K562 (cell line): Measurements from ENCODE around the gene ZNF165. TPM values are rescaled to one million over a fixed set of nuclear protein-coding genes. Genes with fewer than 3 reads are reported as not detected.
A peak's percentile ranks its signal among the peaks of the same experiment; 100 is the strongest.

ENCODE experiments used
- ATF1 ChIP-seq, 2 experiments: fragments of 450-650 bp in 1 of 2; IDR thresholded peaks; 2 replicates each; pipeline ENCODE4 v1.6.1; 2016; ENCODE audit warnings: missing compliant biosample characterization in 1 of 2, missing genetic modification characterization in 1 of 2
- CEBPG ChIP-seq, 3 experiments: fragments of 200-800 bp in 1 of 3; sonication (Bioruptor generic) in 1 of 3; sonication (generic) in 1 of 3; formaldehyde crosslinking in 1 of 3; IDR thresholded peaks in 2 of 3; conservative IDR thresholded peaks in 1 of 3; 2 replicates each; pipeline versions ENCODE4 v1.6.1 to v1.8.0; 2016 to 2022; ENCODE audit warnings: missing compliant biosample characterization in 2 of 3, missing genetic modification characterization in 2 of 3, mild to moderate bottlenecking in 1 of 3, missing genetic modification reagents in 1 of 3
- FOXJ3 ChIP-seq: sonication (generic); formaldehyde crosslinking; IDR thresholded peaks from 2 replicates; pipeline ENCODE4 v1.4.0; 2020; ENCODE audit warnings: mild to moderate bottlenecking, missing genetic modification reagents
- FOXK1 ChIP-seq: sonication (generic); formaldehyde crosslinking; IDR thresholded peaks from 2 replicates; pipeline ENCODE4 v1.8.0; 2022; ENCODE audit warnings: missing genetic modification reagents, mild to moderate bottlenecking, borderline replicate concordance
- GABPB1 ChIP-seq: sonication (generic); formaldehyde crosslinking; IDR thresholded peaks from 2 replicates; pipeline ENCODE4 v1.8.0; 2022; ENCODE audit warnings: mild to moderate bottlenecking, missing genetic modification reagents
- HDAC2 ChIP-seq: fragments of 450-650 bp; IDR thresholded peaks from 2 replicates; pipeline ENCODE4 v1.6.1; 2016; ENCODE audit warnings: mild to moderate bottlenecking
- HMG20B ChIP-seq: fragments of 250-450 bp; sonication (Bioruptor Pico); IDR thresholded peaks from 2 replicates; pipeline ENCODE4 v1.5.0; 2021; ENCODE audit warnings: mild to moderate bottlenecking
- KAT7 ChIP-seq: sonication (generic); formaldehyde crosslinking; IDR thresholded peaks from 2 replicates; pipeline ENCODE4 v1.8.0; 2022; ENCODE audit warnings: missing genetic modification reagents, mild to moderate bottlenecking, borderline replicate concordance
- MCM7 ChIP-seq, 2 experiments: fragments of 450-650 bp; IDR thresholded peaks; 2 replicates each; pipeline ENCODE4 v1.6.1; 2016 to 2018
- SPI1 ChIP-seq: IDR thresholded peaks from 2 replicates; pipeline ENCODE4 v1.6.1; 2011; ENCODE audit warnings: low read depth, low read length, control low read depth, borderline replicate concordance
- TEAD2 ChIP-seq: fragments of 450-650 bp; IDR thresholded peaks from 2 replicates; pipeline ENCODE4 v1.6.1; 2016; ENCODE audit warnings: missing genetic modification characterization, control low read depth, missing compliant biosample characterization
- ZBTB8A ChIP-seq: fragments of 450-650 bp; IDR thresholded peaks from 2 replicates; pipeline ENCODE4 v1.6.1; 2018; ENCODE audit warnings: mild to moderate bottlenecking, moderate library complexity; ENCODE audit not compliant: partially characterized antibody
- ZNF133 ChIP-seq: fragments of 250-450 bp; sonication (Bioruptor Pico); IDR thresholded peaks from 2 replicates; pipeline ENCODE4 v1.4.0; 2020; ENCODE audit warnings: mild to moderate bottlenecking
- ZNF212 ChIP-seq: fragments of 450-650 bp; formaldehyde crosslinking; IDR thresholded peaks from 2 replicates; pipeline ENCODE4 v1.4.0; 2020; ENCODE audit warnings: mild to moderate bottlenecking
- ZNF76 ChIP-seq: fragments of 250-450 bp; sonication (Bioruptor Pico); IDR thresholded peaks from 2 replicates; pipeline ENCODE4 v1.4.0; 2020; ENCODE audit warnings: mild to moderate bottlenecking, moderate library complexity, borderline replicate concordance
- polyA plus RNA-seq, 8 experiments: library from polyadenylated mRNA; depleted of rRNA in 4 of 8; stranded (reverse) in 5 of 8; unstranded in 3 of 8; fragments of >200 nt; fragmentation: Nextera tagmentation in 2 of 8; fragmentation: Illumina TruSeq in 1 of 8; extraction: Ambion mirVana in 2 of 8; extraction: Trizol in 1 of 8; gene quantifications; 2 replicates each; pipeline versions ENCODE4 v1.2.1 to v1.2.3, GENCODE V29; 2011 to 2014; ENCODE audit warnings: inconsistent platforms in 1 of 8, missing spikeins in 1 of 8
- total RNA-seq, 7 experiments: library from RNA; depleted of rRNA in 6 of 7; stranded (reverse); fragments of >200 nt in 6 of 7; fragmentation: Illumina TruSeq in 2 of 7; extraction: Trizol in 2 of 7; gene quantifications; 2 replicates each; pipeline versions ENCODE4 v1.2.1 to v1.2.3, GENCODE V29; 2011 to 2021; ENCODE audit warnings: low replicate concordance in 1 of 7
- TF ChIP-seq, protein P1 (sequence below): IDR thresholded peaks from 2 replicates; pipeline ENCODE4 v1.6.1; 2014; ENCODE audit warnings: antibody characterized with exemption
- TF ChIP-seq, protein P2 (sequence below): fragments of 450-650 bp; IDR thresholded peaks from 2 replicates; pipeline ENCODE4 v1.6.1; 2016; ENCODE audit warnings: borderline replicate concordance
- TF ChIP-seq, protein P3 (sequence below): fragments of 250-450 bp; sonication (Bioruptor Pico); IDR thresholded peaks from 2 replicates; pipeline ENCODE4 v1.4.0; 2020; ENCODE audit warnings: mild to moderate bottlenecking

Gene ZNF165
- total and polyA plus RNA-seq, 9 of the 15 experiments (the other 6 are each of a cell fraction or from before 2014, with no cell fraction given) = 0.82 to 3.6 (median 1.2) TPM

DNA sequence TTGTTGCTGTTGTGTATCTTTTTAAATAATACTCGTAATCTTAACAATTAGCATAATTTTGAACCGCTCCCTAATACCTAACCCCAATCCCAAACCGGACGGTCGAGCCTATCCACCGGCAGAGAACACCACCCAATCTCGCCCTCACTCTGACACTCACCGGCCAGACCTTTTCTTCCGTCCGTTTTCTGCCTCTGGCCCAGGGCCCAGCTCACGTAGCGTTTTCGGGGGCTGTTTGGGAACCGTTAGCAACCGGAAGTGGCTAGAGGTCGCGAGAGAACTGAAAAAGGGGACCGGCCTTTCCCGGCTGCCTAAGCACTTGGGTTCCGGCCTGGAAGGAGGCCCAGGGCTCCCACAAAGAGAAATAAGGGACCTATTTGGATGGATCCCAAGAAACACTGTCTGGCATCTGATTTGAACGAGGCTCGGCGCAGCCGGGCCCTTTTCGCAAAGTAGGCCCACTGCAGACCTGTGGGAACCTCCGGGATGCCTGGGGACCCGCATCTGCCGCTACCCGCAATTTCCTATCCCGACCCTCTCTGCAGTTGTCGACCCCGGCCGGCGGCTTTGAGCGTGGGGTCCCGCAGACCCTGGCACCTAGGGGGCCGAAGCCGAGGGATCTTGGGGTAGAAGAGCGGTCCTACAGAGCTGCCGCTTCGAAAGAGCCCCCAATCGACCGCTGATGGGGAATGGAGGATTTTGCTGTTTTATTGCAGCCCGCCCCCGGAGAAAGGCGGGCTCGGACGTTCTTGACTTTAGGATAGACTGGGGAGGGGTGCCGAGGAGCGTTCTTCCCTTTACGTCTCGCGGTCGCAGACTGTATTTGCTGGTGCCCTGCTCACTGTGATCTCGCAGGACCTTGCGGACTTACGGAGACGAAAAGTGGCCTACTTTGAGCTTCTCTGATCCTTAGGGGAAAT, 56.5 kb downstream of the ZNF165 start (continued):
- TF ChIP-seq ATF1 (CRISPR knock-in tag; IDR thresholded peaks at IDR 0.05) (no peak), ATF1 (tag; IDR thresholded peaks at IDR 0.05) (peak; percentile 90), SPI1 (0 out of 2 replicates have a peak, but pooled peaks have one; percentile 40), ZNF76 (CRISPR knock-in tag) (peak; percentile 35; the same call in 1 of the 2 replicates), FOXJ3 (CRISPR knock-in tag) (0 out of 2 replicates have a peak, but pooled peaks have one; percentile 49), ZNF133 (CRISPR knock-in tag) (no peak), CEBPG (CRISPR knock-in tag; IDR thresholded peaks at IDR 0.05) (no peak), CEBPG (tag; conservative IDR thresholded peaks at IDR 0.05 in 1 of 2, IDR thresholded peaks at IDR 0.05 in 1 of 2) (no peak), HDAC2 (peak; percentile 61; the same call in 1 of the 2 replicates), TEAD2 (no peak), HMG20B (CRISPR knock-in tag) (no peak), ZBTB8A (no peak), ZNF212 (CRISPR knock-in tag) (no peak), MCM7 (IDR thresholded peaks at IDR 0.05) (no peak), KAT7 (peak; percentile 95; the same call in 1 of the 2 replicates), FOXK1 (CRISPR knock-in tag) (peak; percentile 64; the same call in 1 of the 2 replicates), GABPB1 (CRISPR knock-in tag) (peak; percentile 100)
- TF ChIP-seq, protein P1, sequence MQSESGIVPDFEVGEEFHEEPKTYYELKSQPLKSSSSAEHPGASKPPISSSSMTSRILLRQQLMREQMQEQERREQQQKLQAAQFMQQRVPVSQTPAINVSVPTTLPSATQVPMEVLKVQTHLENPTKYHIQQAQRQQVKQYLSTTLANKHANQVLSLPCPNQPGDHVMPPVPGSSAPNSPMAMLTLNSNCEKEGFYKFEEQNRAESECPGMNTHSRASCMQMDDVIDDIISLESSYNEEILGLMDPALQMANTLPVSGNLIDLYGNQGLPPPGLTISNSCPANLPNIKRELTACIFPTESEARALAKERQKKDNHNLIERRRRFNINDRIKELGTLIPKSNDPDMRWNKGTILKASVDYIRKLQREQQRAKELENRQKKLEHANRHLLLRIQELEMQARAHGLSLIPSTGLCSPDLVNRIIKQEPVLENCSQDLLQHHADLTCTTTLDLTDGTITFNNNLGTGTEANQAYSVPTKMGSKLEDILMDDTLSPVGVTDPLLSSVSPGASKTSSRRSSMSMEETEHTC = no peak
- TF ChIP-seq, protein P2, sequence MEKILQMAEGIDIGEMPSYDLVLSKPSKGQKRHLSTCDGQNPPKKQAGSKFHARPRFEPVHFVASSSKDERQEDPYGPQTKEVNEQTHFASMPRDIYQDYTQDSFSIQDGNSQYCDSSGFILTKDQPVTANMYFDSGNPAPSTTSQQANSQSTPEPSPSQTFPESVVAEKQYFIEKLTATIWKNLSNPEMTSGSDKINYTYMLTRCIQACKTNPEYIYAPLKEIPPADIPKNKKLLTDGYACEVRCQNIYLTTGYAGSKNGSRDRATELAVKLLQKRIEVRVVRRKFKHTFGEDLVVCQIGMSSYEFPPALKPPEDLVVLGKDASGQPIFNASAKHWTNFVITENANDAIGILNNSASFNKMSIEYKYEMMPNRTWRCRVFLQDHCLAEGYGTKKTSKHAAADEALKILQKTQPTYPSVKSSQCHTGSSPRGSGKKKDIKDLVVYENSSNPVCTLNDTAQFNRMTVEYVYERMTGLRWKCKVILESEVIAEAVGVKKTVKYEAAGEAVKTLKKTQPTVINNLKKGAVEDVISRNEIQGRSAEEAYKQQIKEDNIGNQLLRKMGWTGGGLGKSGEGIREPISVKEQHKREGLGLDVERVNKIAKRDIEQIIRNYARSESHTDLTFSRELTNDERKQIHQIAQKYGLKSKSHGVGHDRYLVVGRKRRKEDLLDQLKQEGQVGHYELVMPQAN = peak; percentile 1; the same call in 1 of the 2 replicates
- TF ChIP-seq, protein P3, sequence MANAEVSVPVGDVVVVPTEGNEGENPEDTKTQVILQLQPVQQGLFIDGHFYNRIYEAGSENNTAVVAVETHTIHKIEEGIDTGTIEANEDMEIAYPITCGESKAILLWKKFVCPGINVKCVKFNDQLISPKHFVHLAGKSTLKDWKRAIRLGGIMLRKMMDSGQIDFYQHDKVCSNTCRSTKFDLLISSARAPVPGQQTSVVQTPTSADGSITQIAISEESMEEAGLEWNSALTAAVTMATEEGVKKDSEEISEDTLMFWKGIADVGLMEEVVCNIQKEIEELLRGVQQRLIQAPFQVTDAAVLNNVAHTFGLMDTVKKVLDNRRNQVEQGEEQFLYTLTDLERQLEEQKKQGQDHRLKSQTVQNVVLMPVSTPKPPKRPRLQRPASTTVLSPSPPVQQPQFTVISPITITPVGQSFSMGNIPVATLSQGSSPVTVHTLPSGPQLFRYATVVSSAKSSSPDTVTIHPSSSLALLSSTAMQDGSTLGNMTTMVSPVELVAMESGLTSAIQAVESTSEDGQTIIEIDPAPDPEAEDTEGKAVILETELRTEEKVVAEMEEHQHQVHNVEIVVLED (CRISPR knock-in tag) = peak; percentile 56; the same call in 1 of the 2 replicates
